ENCODE measurements around the gene WDPCP. TPM values are rescaled to one million over a fixed set of nuclear protein-coding genes. Genes with fewer than 3 reads are reported as not detected.

The WDPCP gene
- total and polyA plus RNA-seq, 2 of the 8 experiments (the other 6 are each of a cell fraction or from before 2014, with no cell fraction given) = 9.3 to 25.8 TPM

GRCh38 chr2:63194175-63194574 is 394.1 kb downstream of the WDPCP start:
- no peak for DNase-seq (ENCODE audit: low read depth in 1 of 2, low spot score in 2 of 2)
- Histone ChIP-seq H4K8ac (ENCODE audit: extremely low read depth, insufficient read depth, low read length) (no peak overlapping the region), H3K27me3 (replicated peaks in 1 of 4; ENCODE audit: control insufficient read depth in 3 of 4, extremely low read depth in 1 of 4, insufficient read depth in 3 of 4, low read length in 3 of 4) (no peaks in the 10 kb centered on the region), H2BK15ac (ENCODE audit: low read length) (no peak overlapping the region), H3K9ac (replicated peaks in 1 of 4; ENCODE audit: extremely low read depth in 1 of 4, low read depth in 3 of 4, low read length in 3 of 4) (no peak overlapping the region), H3K79me1 (ENCODE audit: low read depth, low read length) (no peaks in the 10 kb centered on the region), H2BK12ac (ENCODE audit: low read depth, low read length) (no peak overlapping the region), H3K14ac (ENCODE audit: insufficient read length) (no peak overlapping the region), H3K18ac (ENCODE audit: extremely low read depth, low read length) (no peak overlapping the region), H2BK120ac (replicated peaks; ENCODE audit: low read depth, low read length) (no peak overlapping the region), H3K4me1 (replicated peaks in 1 of 4; ENCODE audit: control insufficient read depth in 3 of 4, insufficient read depth in 4 of 4, low read length in 3 of 4) (no peaks in the 10 kb centered on the region), H3K23me2 (ENCODE audit: low read depth, low read length) (no peaks in the 10 kb centered on the region), H3K56ac (replicated peaks; ENCODE audit: insufficient read length, low read depth, low read length) (no peak overlapping the region), H2AK5ac (ENCODE audit: low read depth, low read length) (no peak overlapping the region), H3K23ac (ENCODE audit: insufficient read length) (no peak overlapping the region), H2AFZ (ENCODE audit: low read length) (no peak overlapping the region), H4K5ac (ENCODE audit: insufficient read length, low read depth, low read length) (no peak overlapping the region), H3K36me3 (ENCODE audit: control insufficient read depth in 2 of 4, insufficient read depth in 4 of 4, low read length in 3 of 4) (no peaks in the 10 kb centered on the region), H3K4me3 (ENCODE audit: extremely low read depth in 1 of 4, insufficient read depth in 2 of 4, low read depth in 3 of 4, low read length in 4 of 4) (no peak overlapping the region), H2BK20ac (ENCODE audit: low read length) (no peak overlapping the region), H3K4ac (replicated peaks; ENCODE audit: insufficient read length, low read depth, low read length) (no peak overlapping the region), H4K20me1 (replicated peaks in 1 of 2; ENCODE audit: control insufficient read depth in 1 of 2, insufficient read depth in 2 of 2, low read length in 2 of 2) (no peaks in the 10 kb centered on the region), H4K91ac (replicated peaks; ENCODE audit: insufficient read length, low read length) (no peak overlapping the region), H3K9me3 (ENCODE audit: insufficient read depth in 2 of 2, low read depth in 1 of 2, low read length in 1 of 2) (no peaks in the 10 kb centered on the region), H3K27ac (ENCODE audit: low read depth, low read length) (no peak overlapping the region), H3K4me2 (ENCODE audit: insufficient read depth in 1 of 2, low read depth in 2 of 2, low read length in 2 of 2) (no peak overlapping the region), H3K79me2 (ENCODE audit: control insufficient read depth in 1 of 2, insufficient read depth in 2 of 2, low read length in 2 of 2) (no peaks in the 10 kb centered on the region), H2BK5ac (ENCODE audit: low read depth, low read length) (no peak overlapping the region)
- FAIRE-seq = no peak
- TF ChIP-seq ATF2 (IDR thresholded peaks at IDR 0.05; ENCODE audit: low read length) (no peak), SIX5 (IDR thresholded peaks at IDR 0.05; ENCODE audit: low read depth, low read length) (no peak), RXRA (IDR thresholded peaks at IDR 0.05; ENCODE audit: insufficient read depth, low read depth, low read length) (no peak), HDAC2 (IDR thresholded peaks at IDR 0.05; ENCODE audit: borderline replicate concordance in 1 of 2, low read depth in 2 of 2, low read length in 2 of 2) (no peak), EP300 (IDR thresholded peaks at IDR 0.05; ENCODE audit: borderline replicate concordance in 1 of 2, low read depth in 2 of 2, low read length in 2 of 2) (no peak), GABPA (IDR thresholded peaks at IDR 0.05; ENCODE audit: borderline replicate concordance, insufficient read depth, low read length) (no peak), POU5F1 (IDR thresholded peaks at IDR 0.05; ENCODE audit: low read depth, low read length) (no peak), JUND (IDR thresholded peaks at IDR 0.05; ENCODE audit: low read length) (no peak), POLR2A (IDR thresholded peaks at IDR 0.05; ENCODE audit: control extremely low read depth in 1 of 2, low read depth in 2 of 2, low read length in 2 of 2) (no peak), RFX5 (IDR thresholded peaks at IDR 0.05; ENCODE audit: borderline replicate concordance, low read depth, low read length) (no peak), EZH2 (IDR thresholded peaks at IDR 0.05; ENCODE audit: low read depth, low read length, severe bottlenecking) (no peak), SIRT6 (IDR thresholded peaks at IDR 0.05; ENCODE audit: low read length) (no peak), CREB1 (IDR thresholded peaks at IDR 0.05) (no peak)
- POLR2A ChIA-PET (ENCODE audit: partially characterized antibody) = no interaction called here
- CTCF ChIA-PET (ENCODE audit: partially characterized antibody) = no interaction called here
